VCaP (cell line): ENCODE results near the gene DYNLT2B.

Experiments used
- H3K27ac ChIP-seq: fragments of 450-650 bp; 2 replicates; pipeline ENCODE4 v1.5.1; 2017
- CTCF ChIP-seq: fragments of 450-650 bp; conservative IDR thresholded peaks from 2 replicates; pipeline ENCODE4 v1.5.1; 2017; ENCODE audit warnings: mild to moderate bottlenecking, moderate library complexity

DYNLT2B gene

GRCh38 chr3:196339044-196339443, 21.0 kb upstream of the DYNLT2B start:
- no peak overlapping the region for H3K27ac ChIP-seq
- TF ChIP-seq CTCF: no peak

DNA sequence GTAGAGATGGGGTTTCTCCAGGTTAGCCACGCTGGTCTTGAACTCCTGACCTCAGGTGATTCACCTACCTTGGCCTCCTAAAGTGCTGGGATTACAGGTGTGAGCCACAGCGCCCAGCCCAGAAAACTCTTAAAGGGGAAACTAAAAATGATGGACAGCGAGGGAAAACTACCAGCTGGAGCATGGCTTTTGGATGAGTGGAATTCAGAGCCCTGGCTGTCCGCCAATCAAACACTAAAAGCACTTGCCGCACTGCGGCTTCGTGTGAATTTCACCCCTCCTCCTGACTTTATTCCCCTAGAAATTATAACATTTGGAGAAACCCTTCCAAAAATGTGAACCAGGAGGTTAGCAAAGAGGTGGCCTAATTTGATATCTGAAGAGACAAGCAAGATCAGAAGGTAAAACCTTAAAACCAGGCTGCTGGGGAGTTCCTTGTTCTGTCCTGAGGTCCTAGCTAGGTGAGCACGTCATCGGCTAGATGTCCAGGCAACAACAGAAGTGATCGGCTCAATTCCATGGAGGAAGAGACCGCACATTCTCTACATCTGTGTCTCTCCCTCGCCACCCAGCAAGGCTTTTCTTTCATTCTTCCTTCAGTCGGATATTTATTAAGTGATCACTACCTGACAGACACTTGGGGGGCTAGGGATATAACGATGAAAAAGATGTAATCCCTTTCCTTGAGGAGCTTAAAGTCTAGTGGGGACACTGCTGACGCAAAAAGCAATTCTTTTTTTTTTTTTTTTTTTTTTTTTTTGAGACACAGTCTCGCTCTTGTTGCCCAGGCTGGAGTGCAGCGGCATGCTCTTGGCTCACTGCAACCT, 18.5 kb upstream of the DYNLT2B start:
- H3K27ac ChIP-seq: no peak overlapping the region
- no peak for TF ChIP-seq CTCF

DNA sequence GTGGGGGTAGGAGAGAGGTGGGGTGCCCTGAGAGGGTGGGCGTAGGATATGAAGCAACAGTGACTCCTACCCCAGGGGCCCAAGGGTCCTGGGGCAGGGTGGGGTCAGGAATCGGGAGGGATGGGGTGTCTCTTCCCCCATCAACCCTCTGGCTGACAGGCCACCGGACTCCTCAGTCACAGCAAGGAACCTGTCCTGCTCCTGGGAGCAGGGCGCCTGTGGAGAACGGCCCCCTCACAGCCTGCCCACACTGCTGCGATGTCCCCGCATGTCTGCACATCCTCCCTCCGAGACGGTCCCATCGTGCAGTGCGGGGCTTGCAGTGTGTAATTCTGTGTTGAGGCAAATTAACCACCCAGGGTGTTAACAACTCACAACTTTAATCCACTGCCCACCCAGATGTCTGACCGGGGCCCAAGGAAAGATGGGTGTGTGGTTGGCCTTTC, 17.5 kb upstream of the DYNLT2B start:
- H3K27ac ChIP-seq: no peak overlapping the region
- TF ChIP-seq CTCF: no peak

- TF ChIP-seq CTCF: no peak
- H3K27ac ChIP-seq: no peak overlapping the region
These were observed 16.9 kb upstream of the DYNLT2B start for GRCh38 chr3:196334982-196335381.

GRCh38 chr3:196332168-196332567, 14.1 kb upstream of the DYNLT2B start:
- H3K27ac ChIP-seq: no peak overlapping the region
- TF ChIP-seq CTCF: no peak

DNA sequence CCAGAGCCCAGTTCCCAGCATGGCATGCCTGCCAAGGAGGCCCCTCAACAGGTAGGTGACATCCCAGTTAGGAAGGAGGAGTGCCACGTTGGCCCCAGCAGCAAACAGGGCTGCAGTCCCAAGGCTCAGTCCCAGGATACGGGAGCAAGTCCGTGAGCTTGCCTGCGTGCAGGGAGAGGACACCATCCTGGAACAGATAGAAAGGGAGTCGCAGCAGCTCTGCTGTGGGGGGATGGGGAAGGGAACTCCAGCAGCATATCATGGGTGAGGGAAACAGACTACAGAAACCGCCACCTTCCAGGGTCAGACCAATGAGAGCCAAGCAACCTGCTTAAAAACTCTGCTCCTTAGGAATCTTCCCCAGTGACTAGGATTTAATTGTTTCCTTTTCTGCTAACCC, 9.4 kb upstream of the DYNLT2B start:
- no peak for TF ChIP-seq CTCF
- H3K27ac ChIP-seq: no peak overlapping the region

DNA sequence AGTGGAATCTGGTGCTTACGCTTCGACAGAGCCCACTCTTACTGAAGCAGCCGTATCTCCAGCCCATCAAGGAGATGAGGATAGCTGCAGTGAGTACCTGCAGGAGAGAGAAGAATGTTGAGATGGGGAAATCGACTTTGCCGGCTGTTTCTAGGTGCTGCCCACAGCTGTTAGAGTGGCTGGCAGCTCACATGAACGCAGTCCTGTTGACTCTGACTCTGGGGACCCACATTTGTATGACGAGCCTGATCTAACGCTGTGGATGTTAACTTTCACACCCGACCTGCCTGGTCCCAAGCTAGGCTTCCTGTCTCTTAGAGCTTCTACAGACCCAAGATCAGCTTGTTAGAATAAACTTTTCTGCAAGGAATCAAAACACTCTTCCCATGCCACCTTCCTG, 8.9 kb upstream of the DYNLT2B start:
- no peak overlapping the region for H3K27ac ChIP-seq
- TF ChIP-seq CTCF: no peak
